HepG2 (cell line): ENCODE data around the gene KMT2B. TPM values are rescaled to one million over a fixed set of nuclear protein-coding genes. Genes with fewer than 3 reads are reported as not detected.

ENCODE experiments used
- CREM ChIP-seq, 2 experiments: sonication (generic) in 1 of 2; formaldehyde crosslinking in 1 of 2; IDR thresholded peaks; 2 replicates each; pipeline versions ENCODE4 v1.4.0 to v1.6.1; 2016 to 2020; ENCODE audit warnings: antibody characterized with exemption in 1 of 2, mild to moderate bottlenecking in 1 of 2, missing genetic modification reagents in 1 of 2
- HMGXB3 ChIP-seq: sonication (generic); formaldehyde crosslinking; IDR thresholded peaks from 2 replicates; pipeline ENCODE4 v1.4.0; 2020; ENCODE audit warnings: missing genetic modification reagents, borderline replicate concordance
- KLF11 ChIP-seq: IDR thresholded peaks from 2 replicates; pipeline ENCODE4 v1.6.1; 2016; ENCODE audit warnings: missing compliant biosample characterization
- LCORL ChIP-seq, 2 experiments: fragments of 450-650 bp in 1 of 2; sonication (generic) in 1 of 2; formaldehyde crosslinking in 1 of 2; IDR thresholded peaks; 2 replicates each; pipeline versions ENCODE4 v1.5.0 to v1.6.1; 2017 to 2020; ENCODE audit warnings: antibody characterized with exemption in 1 of 2, missing genetic modification reagents in 1 of 2
- MAFK ChIP-seq, 2 experiments: IDR thresholded peaks in 1 of 2; conservative IDR thresholded peaks in 1 of 2; 2 replicates each; pipeline ENCODE4 v1.6.1; 2011; ENCODE audit warnings: improper control_type of control experiment in 2 of 2, low read length in 2 of 2
- MZF1 ChIP-seq: sonication (generic); formaldehyde crosslinking; IDR thresholded peaks from 2 replicates; pipeline ENCODE4 v1.8.1; 2023; ENCODE audit warnings: mild to moderate bottlenecking, missing genetic modification reagents, borderline replicate concordance
- NRL ChIP-seq: sonication (generic); formaldehyde crosslinking; IDR thresholded peaks from 2 replicates; pipeline ENCODE4 v1.5.0; 2020; ENCODE audit warnings: missing genetic modification reagents, mild to moderate bottlenecking, moderate library complexity, borderline replicate concordance
- RBFOX2 ChIP-seq: fragments of 200-400 bp; formaldehyde crosslinking; IDR thresholded peaks from 2 replicates; pipeline ENCODE4 v1.6.1; 2017; ENCODE audit warnings: low read depth, mild to moderate bottlenecking, low read length
- SMAD1 ChIP-seq: sonication (generic); formaldehyde crosslinking; IDR thresholded peaks from 2 replicates; pipeline ENCODE4 v1.4.0; 2020; ENCODE audit warnings: missing genetic modification reagents, low read depth, mild to moderate bottlenecking, borderline replicate concordance
- TAF1 ChIP-seq: sonication (generic); formaldehyde crosslinking; IDR thresholded peaks from 2 replicates; pipeline ENCODE4 v1.4.0; 2020; ENCODE audit warnings: missing genetic modification reagents
- ZNF331 ChIP-seq: sonication (generic); formaldehyde crosslinking; IDR thresholded peaks from 2 replicates; pipeline ENCODE4 v1.4.0; 2020; ENCODE audit warnings: missing genetic modification reagents
- polyA plus RNA-seq, 8 experiments: library from polyadenylated mRNA; depleted of rRNA in 3 of 8; stranded (reverse) in 7 of 8; unstranded in 1 of 8; fragments of >200 nt; fragmentation: Illumina TruSeq in 4 of 8; extraction: Trizol in 4 of 8; gene quantifications; 2 replicates each; pipeline versions ENCODE4 v1.2.1 to v1.2.3, GENCODE V29; 2011 to 2016; ENCODE audit warnings: low read depth in 4 of 8, missing spikeins in 1 of 8, mixed read lengths in 1 of 8; ENCODE audit not compliant: insufficient read depth in 1 of 8
- total RNA-seq, 5 experiments: library from RNA; depleted of rRNA; stranded (reverse); fragments of >200 nt; fragmentation: Illumina TruSeq; extraction: Trizol; gene quantifications; 2 replicates each; pipeline ENCODE4 v1.2.3, GENCODE V29; 2016; ENCODE audit warnings: low read depth in 1 of 5
- TF ChIP-seq, protein P1 (sequence below): IDR thresholded peaks from 2 replicates; pipeline ENCODE4 v1.6.1; 2016; ENCODE audit warnings: low read depth, missing genetic modification reagents, missing compliant biosample characterization

KMT2B gene
- total and polyA plus RNA-seq, 2 of the 13 experiments (the other 11 are each of a cell fraction or from before 2014, with no cell fraction given) = 6.2 to 16.9 TPM

- TF ChIP-seq SMAD1 (CRISPR knock-in tag) (no peak; the same call in 1 of the 2 replicates), HMGXB3 (peak; percentile 26; the same call in 1 of the 2 replicates), LCORL (IDR thresholded peaks at IDR 0.05) (no peak), LCORL (CRISPR knock-in tag; IDR thresholded peaks at IDR 0.05) (peak; percentile 77), NRL (CRISPR knock-in tag) (peak; percentile 64; the same call in 1 of the 2 replicates), MAFK (conservative IDR thresholded peaks at IDR 0.05 in 1 of 2, IDR thresholded peaks at IDR 0.05 in 1 of 2; ENCODE audit: low read length in 2 of 2) (no peak), RBFOX2 (peak; percentile 79), ZNF331 (CRISPR knock-in tag) (peak; percentile 46), KLF11 (peak; percentile 90), TAF1 (CRISPR knock-in tag) (peak; percentile 65; the same call in 1 of the 2 replicates), MZF1 (CRISPR knock-in tag) (no peak), CREM (IDR thresholded peaks at IDR 0.05) (peak; percentile 47), CREM (CRISPR knock-in tag; IDR thresholded peaks at IDR 0.05) (no peak)
- TF ChIP-seq, protein P1, sequence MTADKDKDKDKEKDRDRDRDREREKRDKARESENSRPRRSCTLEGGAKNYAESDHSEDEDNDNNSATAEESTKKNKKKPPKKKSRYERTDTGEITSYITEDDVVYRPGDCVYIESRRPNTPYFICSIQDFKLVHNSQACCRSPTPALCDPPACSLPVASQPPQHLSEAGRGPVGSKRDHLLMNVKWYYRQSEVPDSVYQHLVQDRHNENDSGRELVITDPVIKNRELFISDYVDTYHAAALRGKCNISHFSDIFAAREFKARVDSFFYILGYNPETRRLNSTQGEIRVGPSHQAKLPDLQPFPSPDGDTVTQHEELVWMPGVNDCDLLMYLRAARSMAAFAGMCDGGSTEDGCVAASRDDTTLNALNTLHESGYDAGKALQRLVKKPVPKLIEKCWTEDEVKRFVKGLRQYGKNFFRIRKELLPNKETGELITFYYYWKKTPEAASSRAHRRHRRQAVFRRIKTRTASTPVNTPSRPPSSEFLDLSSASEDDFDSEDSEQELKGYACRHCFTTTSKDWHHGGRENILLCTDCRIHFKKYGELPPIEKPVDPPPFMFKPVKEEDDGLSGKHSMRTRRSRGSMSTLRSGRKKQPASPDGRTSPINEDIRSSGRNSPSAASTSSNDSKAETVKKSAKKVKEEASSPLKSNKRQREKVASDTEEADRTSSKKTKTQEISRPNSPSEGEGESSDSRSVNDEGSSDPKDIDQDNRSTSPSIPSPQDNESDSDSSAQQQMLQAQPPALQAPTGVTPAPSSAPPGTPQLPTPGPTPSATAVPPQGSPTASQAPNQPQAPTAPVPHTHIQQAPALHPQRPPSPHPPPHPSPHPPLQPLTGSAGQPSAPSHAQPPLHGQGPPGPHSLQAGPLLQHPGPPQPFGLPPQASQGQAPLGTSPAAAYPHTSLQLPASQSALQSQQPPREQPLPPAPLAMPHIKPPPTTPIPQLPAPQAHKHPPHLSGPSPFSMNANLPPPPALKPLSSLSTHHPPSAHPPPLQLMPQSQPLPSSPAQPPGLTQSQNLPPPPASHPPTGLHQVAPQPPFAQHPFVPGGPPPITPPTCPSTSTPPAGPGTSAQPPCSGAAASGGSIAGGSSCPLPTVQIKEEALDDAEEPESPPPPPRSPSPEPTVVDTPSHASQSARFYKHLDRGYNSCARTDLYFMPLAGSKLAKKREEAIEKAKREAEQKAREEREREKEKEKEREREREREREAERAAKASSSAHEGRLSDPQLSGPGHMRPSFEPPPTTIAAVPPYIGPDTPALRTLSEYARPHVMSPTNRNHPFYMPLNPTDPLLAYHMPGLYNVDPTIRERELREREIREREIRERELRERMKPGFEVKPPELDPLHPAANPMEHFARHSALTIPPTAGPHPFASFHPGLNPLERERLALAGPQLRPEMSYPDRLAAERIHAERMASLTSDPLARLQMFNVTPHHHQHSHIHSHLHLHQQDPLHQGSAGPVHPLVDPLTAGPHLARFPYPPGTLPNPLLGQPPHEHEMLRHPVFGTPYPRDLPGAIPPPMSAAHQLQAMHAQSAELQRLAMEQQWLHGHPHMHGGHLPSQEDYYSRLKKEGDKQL = no peak
Measured at GRCh38 chr19:35740423-35741202, 22.8 kb downstream of the KMT2B start (continued).
